ENCODE data around the gene ZNF827. TPM values are rescaled to one million over a fixed set of nuclear protein-coding genes. Genes with fewer than 3 reads are reported as not detected.

ZNF827 gene
- total and polyA plus RNA-seq, 2 experiments from 2014 or later, result 20.3 to 33.1 TPM

DNA sequence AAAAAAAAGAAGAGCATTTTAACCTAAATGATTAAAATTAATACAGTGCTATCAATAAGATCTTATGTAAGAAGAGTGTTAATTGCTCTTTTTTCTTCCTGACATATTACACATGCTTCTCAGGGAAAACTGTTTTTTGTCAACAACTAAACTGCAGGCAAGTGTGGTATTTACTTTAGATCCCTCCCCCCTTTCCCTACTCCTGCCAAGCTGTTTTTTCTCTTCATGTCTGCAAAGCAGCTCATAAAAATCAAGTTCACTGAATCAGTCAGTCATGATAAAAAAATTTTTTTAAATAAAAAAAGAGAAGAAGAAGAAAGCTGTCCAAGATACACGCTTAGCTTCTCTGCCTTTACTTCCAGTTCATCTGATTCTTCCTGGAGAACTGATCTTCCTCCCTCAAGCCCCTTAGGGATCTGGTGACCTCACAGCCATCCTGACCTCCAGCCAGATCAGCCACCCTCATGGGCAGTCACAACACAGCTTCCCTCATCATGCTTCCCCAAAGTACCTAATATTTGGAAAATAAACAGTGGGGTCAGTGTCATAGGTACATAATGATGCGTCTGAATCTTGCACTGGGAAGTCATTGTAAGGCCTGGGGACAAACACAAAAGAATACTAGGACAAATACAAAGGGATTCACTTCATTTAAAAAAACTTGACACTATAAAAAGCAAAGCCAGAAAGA lies 87.0 kb downstream of the ZNF827 start:
- Histone ChIP-seq H4K20me1 (replicated peaks; ENCODE audit: insufficient read depth) (no peaks in the 10 kb centered on the region), H3K79me2 (replicated peaks; ENCODE audit: insufficient read depth) (peaks cover 19% of the 10 kb centered on the region), H3K36me3 (ENCODE audit: insufficient read depth) (no peaks in the 10 kb centered on the region; the same call in 1 of the 2 replicates), H3K4me3 (no peak overlapping the region), H3K27me3 (ENCODE audit: insufficient read depth) (no peaks in the 10 kb centered on the region), H3K4me2 (no peak overlapping the region), H2AFZ (no peak overlapping the region), H3K9me2 (ENCODE audit: insufficient read depth) (0 out of 2 replicates have a peak, but pooled peaks cover 12% of the 10 kb centered on the region), H3K27ac (ENCODE audit: low read depth) (peak overlapping the region; percentile 52; the same call in 1 of the 2 replicates), H3K4me1 (ENCODE audit: insufficient read depth) (no peaks in the 10 kb centered on the region; the same call in 1 of the 2 replicates), H3F3A (replicated peaks; ENCODE audit: low read depth) (no peaks in the 10 kb centered on the region)
- Mint-ChIP-seq H3K36me3 (ENCODE audit: low read depth) (peaks cover 25% of the 10 kb centered on the region), H3K9me3 (no peaks in the 10 kb centered on the region), H3K27me3 (ENCODE audit: insufficient read depth, low read depth, poor library complexity) (peaks cover 1% of the 10 kb centered on the region), H3K27ac (peak overlapping the region; percentile 75), H3K4me1 (peaks cover 13% of the 10 kb centered on the region), H3K4me3 (no peak overlapping the region)
- no peak; the same call in 2 of the 3 replicates for ATAC-seq
- TF ChIP-seq EZH2phosphoT487 (IDR thresholded peaks at IDR 0.05; ENCODE audit: unreplicated experiment) (no peak), CREB1 (CRISPR knock-in tag; IDR thresholded peaks at IDR 0.05; ENCODE audit: low read depth) (no peak), STAT1 (IDR thresholded peaks at IDR 0.05; ENCODE audit: unreplicated experiment) (no peak), NANOG (IDR thresholded peaks at IDR 0.05; ENCODE audit: borderline replicate concordance) (no peak), ZNF114 (CRISPR knock-in tag; IDR thresholded peaks at IDR 0.05) (no peak), ZNF331 (CRISPR knock-in tag; IDR thresholded peaks at IDR 0.05; ENCODE audit: low read depth) (no peak), EZH2 (IDR thresholded peaks at IDR 0.05; ENCODE audit: low read depth, unreplicated experiment) (no peak), POLR2AphosphoS5 (IDR thresholded peaks at IDR 0.05; ENCODE audit: low read depth) (no peak), JUNB (IDR thresholded peaks at IDR 0.05; ENCODE audit: unreplicated experiment) (no peak)
- TF ChIP-seq, protein P1, sequence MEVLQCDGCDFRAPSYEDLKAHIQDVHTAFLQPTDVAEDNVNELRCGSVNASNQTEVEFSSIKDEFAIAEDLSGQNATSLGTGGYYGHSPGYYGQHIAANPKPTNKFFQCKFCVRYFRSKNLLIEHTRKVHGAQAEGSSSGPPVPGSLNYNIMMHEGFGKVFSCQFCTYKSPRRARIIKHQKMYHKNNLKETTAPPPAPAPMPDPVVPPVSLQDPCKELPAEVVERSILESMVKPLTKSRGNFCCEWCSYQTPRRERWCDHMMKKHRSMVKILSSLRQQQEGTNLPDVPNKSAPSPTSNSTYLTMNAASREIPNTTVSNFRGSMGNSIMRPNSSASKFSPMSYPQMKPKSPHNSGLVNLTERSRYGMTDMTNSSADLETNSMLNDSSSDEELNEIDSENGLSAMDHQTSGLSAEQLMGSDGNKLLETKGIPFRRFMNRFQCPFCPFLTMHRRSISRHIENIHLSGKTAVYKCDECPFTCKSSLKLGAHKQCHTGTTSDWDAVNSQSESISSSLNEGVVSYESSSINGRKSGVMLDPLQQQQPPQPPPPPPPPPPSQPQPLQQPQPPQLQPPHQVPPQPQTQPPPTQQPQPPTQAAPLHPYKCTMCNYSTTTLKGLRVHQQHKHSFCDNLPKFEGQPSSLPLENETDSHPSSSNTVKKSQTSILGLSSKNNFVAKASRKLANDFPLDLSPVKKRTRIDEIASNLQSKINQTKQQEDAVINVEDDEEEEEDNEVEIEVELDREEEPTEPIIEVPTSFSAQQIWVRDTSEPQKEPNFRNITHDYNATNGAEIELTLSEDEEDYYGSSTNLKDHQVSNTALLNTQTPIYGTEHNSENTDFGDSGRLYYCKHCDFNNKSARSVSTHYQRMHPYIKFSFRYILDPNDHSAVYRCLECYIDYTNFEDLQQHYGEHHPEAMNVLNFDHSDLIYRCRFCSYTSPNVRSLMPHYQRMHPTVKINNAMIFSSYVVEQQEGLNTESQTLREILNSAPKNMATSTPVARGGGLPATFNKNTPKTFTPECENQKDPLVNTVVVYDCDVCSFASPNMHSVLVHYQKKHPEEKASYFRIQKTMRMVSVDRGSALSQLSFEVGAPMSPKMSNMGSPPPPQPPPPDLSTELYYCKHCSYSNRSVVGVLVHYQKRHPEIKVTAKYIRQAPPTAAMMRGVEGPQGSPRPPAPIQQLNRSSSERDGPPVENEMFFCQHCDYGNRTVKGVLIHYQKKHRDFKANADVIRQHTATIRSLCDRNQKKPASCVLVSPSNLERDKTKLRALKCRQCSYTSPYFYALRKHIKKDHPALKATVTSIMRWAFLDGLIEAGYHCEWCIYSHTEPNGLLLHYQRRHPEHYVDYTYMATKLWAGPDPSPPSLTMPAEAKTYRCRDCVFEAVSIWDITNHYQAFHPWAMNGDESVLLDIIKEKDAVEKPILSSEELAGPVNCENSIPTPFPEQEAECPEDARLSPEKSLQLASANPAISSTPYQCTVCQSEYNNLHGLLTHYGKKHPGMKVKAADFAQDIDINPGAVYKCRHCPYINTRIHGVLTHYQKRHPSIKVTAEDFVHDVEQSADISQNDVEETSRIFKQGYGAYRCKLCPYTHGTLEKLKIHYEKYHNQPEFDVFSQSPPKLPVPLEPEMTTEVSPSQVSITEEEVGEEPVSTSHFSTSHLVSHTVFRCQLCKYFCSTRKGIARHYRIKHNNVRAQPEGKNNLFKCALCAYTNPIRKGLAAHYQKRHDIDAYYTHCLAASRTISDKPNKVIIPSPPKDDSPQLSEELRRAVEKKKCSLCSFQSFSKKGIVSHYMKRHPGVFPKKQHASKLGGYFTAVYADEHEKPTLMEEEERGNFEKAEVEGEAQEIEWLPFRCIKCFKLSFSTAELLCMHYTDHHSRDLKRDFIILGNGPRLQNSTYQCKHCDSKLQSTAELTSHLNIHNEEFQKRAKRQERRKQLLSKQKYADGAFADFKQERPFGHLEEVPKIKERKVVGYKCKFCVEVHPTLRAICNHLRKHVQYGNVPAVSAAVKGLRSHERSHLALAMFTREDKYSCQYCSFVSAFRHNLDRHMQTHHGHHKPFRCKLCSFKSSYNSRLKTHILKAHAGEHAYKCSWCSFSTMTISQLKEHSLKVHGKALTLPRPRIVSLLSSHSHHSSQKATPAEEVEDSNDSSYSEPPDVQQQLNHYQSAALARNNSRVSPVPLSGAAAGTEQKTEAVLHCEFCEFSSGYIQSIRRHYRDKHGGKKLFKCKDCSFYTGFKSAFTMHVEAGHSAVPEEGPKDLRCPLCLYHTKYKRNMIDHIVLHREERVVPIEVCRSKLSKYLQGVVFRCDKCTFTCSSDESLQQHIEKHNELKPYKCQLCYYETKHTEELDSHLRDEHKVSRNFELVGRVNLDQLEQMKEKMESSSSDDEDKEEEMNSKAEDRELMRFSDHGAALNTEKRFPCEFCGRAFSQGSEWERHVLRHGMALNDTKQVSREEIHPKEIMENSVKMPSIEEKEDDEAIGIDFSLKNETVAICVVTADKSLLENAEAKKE (CRISPR knock-in tag; IDR thresholded peaks at IDR 0.05), result no peak
- TF ChIP-seq, protein P2, sequence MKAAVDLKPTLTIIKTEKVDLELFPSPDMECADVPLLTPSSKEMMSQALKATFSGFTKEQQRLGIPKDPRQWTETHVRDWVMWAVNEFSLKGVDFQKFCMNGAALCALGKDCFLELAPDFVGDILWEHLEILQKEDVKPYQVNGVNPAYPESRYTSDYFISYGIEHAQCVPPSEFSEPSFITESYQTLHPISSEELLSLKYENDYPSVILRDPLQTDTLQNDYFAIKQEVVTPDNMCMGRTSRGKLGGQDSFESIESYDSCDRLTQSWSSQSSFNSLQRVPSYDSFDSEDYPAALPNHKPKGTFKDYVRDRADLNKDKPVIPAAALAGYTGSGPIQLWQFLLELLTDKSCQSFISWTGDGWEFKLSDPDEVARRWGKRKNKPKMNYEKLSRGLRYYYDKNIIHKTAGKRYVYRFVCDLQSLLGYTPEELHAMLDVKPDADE (IDR thresholded peaks at IDR 0.05), result no peak
- TF ChIP-seq, protein P3, sequence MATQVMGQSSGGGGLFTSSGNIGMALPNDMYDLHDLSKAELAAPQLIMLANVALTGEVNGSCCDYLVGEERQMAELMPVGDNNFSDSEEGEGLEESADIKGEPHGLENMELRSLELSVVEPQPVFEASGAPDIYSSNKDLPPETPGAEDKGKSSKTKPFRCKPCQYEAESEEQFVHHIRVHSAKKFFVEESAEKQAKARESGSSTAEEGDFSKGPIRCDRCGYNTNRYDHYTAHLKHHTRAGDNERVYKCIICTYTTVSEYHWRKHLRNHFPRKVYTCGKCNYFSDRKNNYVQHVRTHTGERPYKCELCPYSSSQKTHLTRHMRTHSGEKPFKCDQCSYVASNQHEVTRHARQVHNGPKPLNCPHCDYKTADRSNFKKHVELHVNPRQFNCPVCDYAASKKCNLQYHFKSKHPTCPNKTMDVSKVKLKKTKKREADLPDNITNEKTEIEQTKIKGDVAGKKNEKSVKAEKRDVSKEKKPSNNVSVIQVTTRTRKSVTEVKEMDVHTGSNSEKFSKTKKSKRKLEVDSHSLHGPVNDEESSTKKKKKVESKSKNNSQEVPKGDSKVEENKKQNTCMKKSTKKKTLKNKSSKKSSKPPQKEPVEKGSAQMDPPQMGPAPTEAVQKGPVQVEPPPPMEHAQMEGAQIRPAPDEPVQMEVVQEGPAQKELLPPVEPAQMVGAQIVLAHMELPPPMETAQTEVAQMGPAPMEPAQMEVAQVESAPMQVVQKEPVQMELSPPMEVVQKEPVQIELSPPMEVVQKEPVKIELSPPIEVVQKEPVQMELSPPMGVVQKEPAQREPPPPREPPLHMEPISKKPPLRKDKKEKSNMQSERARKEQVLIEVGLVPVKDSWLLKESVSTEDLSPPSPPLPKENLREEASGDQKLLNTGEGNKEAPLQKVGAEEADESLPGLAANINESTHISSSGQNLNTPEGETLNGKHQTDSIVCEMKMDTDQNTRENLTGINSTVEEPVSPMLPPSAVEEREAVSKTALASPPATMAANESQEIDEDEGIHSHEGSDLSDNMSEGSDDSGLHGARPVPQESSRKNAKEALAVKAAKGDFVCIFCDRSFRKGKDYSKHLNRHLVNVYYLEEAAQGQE (IDR thresholded peaks at IDR 0.05; ENCODE audit: unreplicated experiment), result no peak
- TF ChIP-seq, protein P4, sequence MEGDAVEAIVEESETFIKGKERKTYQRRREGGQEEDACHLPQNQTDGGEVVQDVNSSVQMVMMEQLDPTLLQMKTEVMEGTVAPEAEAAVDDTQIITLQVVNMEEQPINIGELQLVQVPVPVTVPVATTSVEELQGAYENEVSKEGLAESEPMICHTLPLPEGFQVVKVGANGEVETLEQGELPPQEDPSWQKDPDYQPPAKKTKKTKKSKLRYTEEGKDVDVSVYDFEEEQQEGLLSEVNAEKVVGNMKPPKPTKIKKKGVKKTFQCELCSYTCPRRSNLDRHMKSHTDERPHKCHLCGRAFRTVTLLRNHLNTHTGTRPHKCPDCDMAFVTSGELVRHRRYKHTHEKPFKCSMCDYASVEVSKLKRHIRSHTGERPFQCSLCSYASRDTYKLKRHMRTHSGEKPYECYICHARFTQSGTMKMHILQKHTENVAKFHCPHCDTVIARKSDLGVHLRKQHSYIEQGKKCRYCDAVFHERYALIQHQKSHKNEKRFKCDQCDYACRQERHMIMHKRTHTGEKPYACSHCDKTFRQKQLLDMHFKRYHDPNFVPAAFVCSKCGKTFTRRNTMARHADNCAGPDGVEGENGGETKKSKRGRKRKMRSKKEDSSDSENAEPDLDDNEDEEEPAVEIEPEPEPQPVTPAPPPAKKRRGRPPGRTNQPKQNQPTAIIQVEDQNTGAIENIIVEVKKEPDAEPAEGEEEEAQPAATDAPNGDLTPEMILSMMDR (conservative IDR thresholded peaks at IDR 0.05; ENCODE audit: low read depth in 2 of 2), result no peak
- no peak for DNase-seq (ENCODE audit: low spot score)

All from GM23338 (cell line).